ENCODE measurements around the gene PCNT.

DNA sequence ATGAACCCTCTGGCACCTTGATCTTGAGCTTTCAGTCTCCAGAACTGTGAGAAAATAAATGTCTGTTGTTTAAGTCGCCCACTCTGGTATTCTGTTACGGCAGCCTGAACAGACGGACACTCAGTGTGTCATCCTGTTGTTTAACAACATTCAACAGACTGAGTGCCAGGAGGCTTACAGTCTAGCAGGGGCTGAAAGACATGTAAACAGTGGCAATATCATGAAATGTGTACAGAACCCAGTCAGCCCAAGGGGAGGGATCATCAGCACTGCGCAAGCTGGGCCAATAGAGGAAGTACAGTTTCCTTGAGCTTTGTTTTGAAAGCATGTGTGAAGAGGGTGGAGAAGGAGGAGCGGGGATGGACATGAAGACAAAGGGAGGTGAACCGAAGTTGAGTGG lies 148.3 kb downstream of the PCNT start:
- TF ChIP-seq EZH2 (IDR thresholded peaks at IDR 0.05; ENCODE audit: insufficient read depth, poor library complexity, severe bottlenecking) (no peak), EZH2phosphoT487 (IDR thresholded peaks at IDR 0.05; ENCODE audit: insufficient read depth, low read depth) (no peak)

Measured in GM23248 (cell line).